IMR-90 (cell line): ENCODE results near the gene TMEM135. TPM values are rescaled to one million over a fixed set of nuclear protein-coding genes. Genes with fewer than 3 reads are reported as not detected.

Source experiments
- ATAC-seq: fragments of 200-7000 bp; cut with Tn5 transposase; 2 replicates; pipeline ENCODE4 v1.9.1; 2020; ENCODE audit warnings: low read depth, mild to moderate bottlenecking, moderate library complexity
- BruUV-seq: library from RNA; stranded (reverse); fragments of 400-500 nt; replicated peaks from 2 replicates; lab custom pipeline; 2021; lab: Mats Ljungman, UMichigan
- CTCF ChIA-PET: fragments of 300-600 bp; formaldehyde crosslinking; extraction: SDS; loops from one replicate; lab custom pipeline; 2021; ENCODE audit warnings: antibody characterized with exemption; lab: Yijun Ruan, JAX
- POLR2A ChIA-PET: fragments of 300-600 bp; sonication (Branson Sonifier 250); formaldehyde crosslinking; loops from one replicate; lab custom pipeline; 2022; ENCODE audit warnings: antibody characterized with exemption; ENCODE audit not compliant: unreplicated experiment; lab: Charles Lee
- DNase-seq: peaks from one replicate; pipeline ENCODE4 v3.0.0; 2013
- H2AFZ ChIP-seq: replicated peaks from 2 replicates; pipeline ENCODE3; 2013; ENCODE audit warnings: low read length, mild to moderate bottlenecking; ENCODE audit not compliant: poor library complexity
- H2AK5ac ChIP-seq: 2 replicates; pipeline ENCODE4 v1.6.1; 2013; ENCODE audit warnings: low read depth, low read length, inconsistent platforms
- H2AK9ac ChIP-seq: replicated peaks from 2 replicates; pipeline ENCODE3; 2013; ENCODE audit warnings: mild to moderate bottlenecking, low read depth, low read length, moderate library complexity; ENCODE audit not compliant: poor library complexity
- H2BK120ac ChIP-seq: 2 replicates; pipeline ENCODE4 v1.6.1; 2013; ENCODE audit warnings: low read depth, low read length, inconsistent platforms
- H2BK15ac ChIP-seq: 3 replicates; pipeline ENCODE4 v1.6.1; 2013; ENCODE audit warnings: low read depth, low read length, inconsistent platforms
- H2BK20ac ChIP-seq: 2 replicates; pipeline ENCODE4 v1.6.1; 2013; ENCODE audit warnings: low read depth, mild to moderate bottlenecking, inconsistent platforms, low read length, moderate library complexity
- H2BK5ac ChIP-seq: 2 replicates; pipeline ENCODE4 v1.6.1; 2013; ENCODE audit warnings: mild to moderate bottlenecking, low read depth, low read length, inconsistent platforms; ENCODE audit not compliant: poor library complexity, severe bottlenecking
- H3K14ac ChIP-seq: replicated peaks from 2 replicates; pipeline ENCODE4 v1.6.1; 2013; ENCODE audit warnings: low read depth, low read length, inconsistent platforms
- H3K18ac ChIP-seq: 2 replicates; pipeline ENCODE4 v1.6.1; 2013; ENCODE audit warnings: low read depth, low read length, control low read depth
- H3K23ac ChIP-seq: 2 replicates; pipeline ENCODE4 v1.6.1; 2013; ENCODE audit warnings: low read depth, low read length, inconsistent platforms
- H3K27ac ChIP-seq: 2 replicates; pipeline ENCODE4 v1.5.1; 2013; ENCODE audit warnings: mild to moderate bottlenecking, control low read depth, low read length; ENCODE audit not compliant: insufficient read depth
- H3K27me3 ChIP-seq: 2 replicates; pipeline ENCODE4 v1.6.1; 2013; ENCODE audit warnings: low read length; ENCODE audit not compliant: control insufficient read depth, insufficient read depth
- H3K36me3 ChIP-seq: 2 replicates; pipeline ENCODE4 v1.6.1; 2013; ENCODE audit warnings: low read length, mixed read lengths; ENCODE audit not compliant: control insufficient read depth, insufficient read depth
- H3K4ac ChIP-seq: 2 replicates; pipeline ENCODE4 v1.6.1; 2013; ENCODE audit warnings: low read depth, low read length, inconsistent platforms
- H3K4me1 ChIP-seq: 2 replicates; pipeline ENCODE4 v1.6.1; 2013; ENCODE audit warnings: low read length, mixed read lengths; ENCODE audit not compliant: control insufficient read depth, insufficient read depth
- H3K4me2 ChIP-seq: 2 replicates; pipeline ENCODE4 v1.6.1; 2013; ENCODE audit warnings: low read depth, mild to moderate bottlenecking, control low read depth, low read length, moderate library complexity
- H3K4me3 ChIP-seq: 2 replicates; pipeline ENCODE4 v1.5.1; 2013; ENCODE audit warnings: low read depth, mild to moderate bottlenecking, control low read depth, low read length, moderate library complexity; ENCODE audit not compliant: insufficient read depth
- H3K56ac ChIP-seq: 2 replicates; pipeline ENCODE4 v1.6.1; 2013; ENCODE audit warnings: low read length, inconsistent platforms; ENCODE audit not compliant: insufficient read depth; ENCODE audit errors: extremely low read depth
- H3K79me1 ChIP-seq, 2 experiments: 2 replicates each; pipeline ENCODE4 v1.6.1; 2013; ENCODE audit warnings: low read length in 2 of 2, inconsistent platforms in 1 of 2, low read depth in 1 of 2
- H3K9ac ChIP-seq: 2 replicates; pipeline ENCODE4 v1.6.1; 2013; ENCODE audit warnings: low read depth, low read length, control low read depth
- H3K9me1 ChIP-seq: 2 replicates; pipeline ENCODE4 v1.6.1; 2013; ENCODE audit warnings: low read length, inconsistent platforms; ENCODE audit not compliant: insufficient read depth
- H3K9me3 ChIP-seq: 2 replicates; pipeline ENCODE4 v1.6.1; 2013; ENCODE audit warnings: low read length; ENCODE audit not compliant: control insufficient read depth, insufficient read depth
- H4K20me1 ChIP-seq: 2 replicates; pipeline ENCODE4 v1.6.1; 2013; ENCODE audit warnings: low read length, inconsistent platforms; ENCODE audit not compliant: insufficient read depth
- H4K5ac ChIP-seq: 2 replicates; pipeline ENCODE4 v1.6.1; 2013; ENCODE audit warnings: mild to moderate bottlenecking, low read depth, low read length, control low read depth
- H4K8ac ChIP-seq, 2 experiments: 2 replicates each; pipeline ENCODE4 v1.6.1; 2013; ENCODE audit warnings: low read depth in 2 of 2, low read length in 2 of 2, control low read depth in 1 of 2, inconsistent platforms in 1 of 2
- H4K91ac ChIP-seq: 2 replicates; pipeline ENCODE4 v1.6.1; 2013; ENCODE audit warnings: low read depth, low read length, inconsistent platforms; ENCODE audit not compliant: insufficient read depth
- BHLHE40 ChIP-seq: fragments of 150-350 bp; IDR thresholded peaks from 2 replicates; pipeline ENCODE4 v1.6.1; 2016; ENCODE audit warnings: mild to moderate bottlenecking, low read depth, low read length
- MAFK ChIP-seq: IDR thresholded peaks from 2 replicates; pipeline ENCODE4 v1.6.1; 2012; ENCODE audit warnings: low read depth, low read length, improper control_type of control experiment
- NFE2L2 ChIP-seq: fragments of 150-350 bp; IDR thresholded peaks from 2 replicates; pipeline ENCODE4 v1.6.1; 2016; ENCODE audit warnings: low read depth, mild to moderate bottlenecking, low read length
- POLR2A ChIP-seq: IDR thresholded peaks from 2 replicates; pipeline ENCODE4 v1.6.1; 2012; ENCODE audit warnings: mild to moderate bottlenecking, low read depth, low read length
- RAD21 ChIP-seq: IDR thresholded peaks from 2 replicates; pipeline ENCODE4 v1.6.1; 2012; ENCODE audit warnings: low read length, improper control_type of control experiment
- RFX5 ChIP-seq: IDR thresholded peaks from 2 replicates; pipeline ENCODE4 v1.8.0; 2012; ENCODE audit warnings: low read depth, mild to moderate bottlenecking, low read length, moderate library complexity
- dilution Hi-C: fragments of 300-500 bp; cut with HindIII; formaldehyde crosslinking; loops from one replicate; pipeline ENCODE4 v1.14.3; 2018; ENCODE audit warnings: low sequenced_read_pairs; ENCODE audit not compliant: unreplicated experiment
- in situ Hi-C: fragments of 300-500 bp; cut with MboI; formaldehyde crosslinking; loops from 3 replicates; pipeline ENCODE4 v1.14.3; 2019; ENCODE audit warnings: low sequenced_read_pairs, inconsistent platforms, mixed read lengths
- intact Hi-C: fragments of 100-400 bp; cut with micrococcal nuclease; formaldehyde crosslinking; loops from 2 replicates; pipeline ENCODE4 v1.10.0; 2022
- polyA plus RNA-seq, 3 experiments: library from polyadenylated mRNA; depleted of rRNA; stranded (reverse); fragments of >200 nt; gene quantifications; 2 replicates each; pipeline ENCODE4 v1.2.3, GENCODE V29; 2012; ENCODE audit warnings: low replicate concordance in 1 of 3
- total RNA-seq: library from RNA; depleted of rRNA; stranded (reverse); fragments of >200 nt; gene quantifications from 2 replicates; pipeline ENCODE4 v1.2.3, GENCODE V29; 2012

TMEM135 gene
- total and polyA plus RNA-seq, 2 of the 4 experiments (the other 2 are of a cell fraction) = 3.9 to 5.9 TPM

DNA sequence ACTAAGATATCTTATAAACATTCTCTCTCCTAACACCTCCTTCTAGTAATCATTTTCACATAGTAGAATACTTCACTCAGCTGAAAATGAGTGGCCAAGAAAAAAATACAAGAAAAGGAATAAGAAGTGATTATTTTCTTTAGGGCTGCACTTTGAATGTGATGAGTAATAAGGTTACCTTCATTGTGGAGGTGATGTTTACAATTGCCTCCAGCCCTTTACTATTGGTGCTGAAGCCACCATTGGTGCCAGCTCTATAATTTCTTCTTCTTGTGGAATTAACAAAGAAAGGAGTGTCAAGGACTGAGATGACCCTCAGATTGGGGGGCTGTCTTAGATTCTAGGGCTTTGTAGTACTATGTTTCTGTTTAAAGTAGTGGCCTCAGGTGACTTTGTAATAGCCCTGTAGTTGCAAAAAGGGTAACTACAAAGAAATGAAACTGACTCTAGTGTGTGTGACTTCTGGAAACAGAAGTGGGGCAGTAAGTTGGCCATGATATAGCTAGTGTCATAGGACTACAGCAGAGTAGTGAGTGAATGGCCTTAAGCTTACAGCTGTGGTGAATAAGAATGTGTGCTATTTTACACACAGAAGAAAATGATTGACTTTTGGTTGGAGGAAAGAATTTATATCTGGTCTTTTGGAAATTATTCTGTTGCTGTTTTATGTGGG, 287.2 kb downstream of the TMEM135 start:
- no peak overlapping the region for H3K4me2 ChIP-seq
- no peaks in the 10 kb centered on the region for H3K36me3 ChIP-seq
- H3K18ac ChIP-seq = no peak overlapping the region
- no peak overlapping the region for H3K9ac ChIP-seq
- no peaks in the 10 kb centered on the region for H4K20me1 ChIP-seq
- no peaks in the 10 kb centered on the region for H3K9me3 ChIP-seq
- H4K91ac ChIP-seq = no peak overlapping the region
- ATAC-seq (peak; percentile 40; the same call in 1 of the 2 replicates), DNase-seq (peak; percentile 9)
- H3K4me1 ChIP-seq = no peaks in the 10 kb centered on the region
- H3K23ac ChIP-seq = no peak overlapping the region
- no TSS peak for BruUV-seq
- intact Hi-C loops = no loop called here
- POLR2A ChIA-PET = no interaction called here
- H3K27me3 ChIP-seq = no peaks in the 10 kb centered on the region
- H3K79me1 ChIP-seq = no peaks in the 10 kb centered on the region
- H2BK20ac ChIP-seq = no peak overlapping the region
- H3K9me1 ChIP-seq = no peaks in the 10 kb centered on the region
- in situ Hi-C loops = no loop called here
- no peak overlapping the region for H2AK5ac ChIP-seq
- CTCF ChIA-PET = interaction anchor here (0.7 kb wide), 1 partner anchor 260 kb away, joined by 3 read pairs; no protein-coding TSS in a partner anchor
- no peak overlapping the region for H3K27ac ChIP-seq
- H4K5ac ChIP-seq = no peak overlapping the region
- H3K56ac ChIP-seq = no peak overlapping the region
- H3K14ac ChIP-seq = no peak overlapping the region
- TF ChIP-seq BHLHE40 (no peak), RFX5 (no peak), MAFK (no peak), NFE2L2 (no peak), RAD21 (no peak), POLR2A (no peak)
- H2BK120ac ChIP-seq = no peak overlapping the region
- H4K8ac ChIP-seq = no peak overlapping the region
- no peak overlapping the region for H3K4ac ChIP-seq
- H2BK5ac ChIP-seq = no peak overlapping the region
- no peak overlapping the region for H2AFZ ChIP-seq
- no peak overlapping the region for H2AK9ac ChIP-seq
- H3K4me3 ChIP-seq = no peak overlapping the region
- dilution Hi-C loops = no loop called here
- H2BK15ac ChIP-seq = no peak overlapping the region
